Measurements from ENCODE around the gene CNGA1.

The CNGA1 gene

DNA sequence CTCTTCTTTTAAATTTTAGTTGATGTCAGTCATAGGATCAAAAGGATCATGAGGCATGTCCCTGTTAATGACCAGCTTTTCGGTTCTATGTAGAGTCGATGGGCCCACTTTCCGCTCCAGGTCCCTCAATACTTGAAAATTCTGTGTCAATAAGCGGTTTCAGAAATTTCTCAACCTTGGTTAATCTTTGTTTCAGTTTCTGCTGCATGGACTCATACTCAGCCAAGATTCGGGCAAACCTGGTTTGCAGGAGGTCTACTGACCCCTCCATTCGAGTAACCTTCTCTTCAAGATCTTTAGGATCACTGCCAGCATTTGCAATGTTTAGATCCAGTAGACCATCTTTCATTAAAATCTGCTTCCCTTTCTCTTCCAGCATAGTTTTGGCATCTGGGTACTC lies 80.1 kb downstream of the CNGA1 start:
- no peaks in the 10 kb centered on the region for H3K9me3 ChIP-seq (replicated peaks in 1 of 2; ENCODE audit: control insufficient read depth in 2 of 2, insufficient read depth in 1 of 2, low read depth in 1 of 2, low read length in 2 of 2)
- H3K4me1 ChIP-seq (ENCODE audit: control insufficient read depth in 2 of 2, insufficient read depth in 1 of 2, low read depth in 1 of 2, low read length in 2 of 2) = no peaks in the 10 kb centered on the region
- no peaks in the 10 kb centered on the region for H3K36me3 ChIP-seq (replicated peaks in 1 of 2; ENCODE audit: control insufficient read depth in 2 of 2, insufficient read depth in 2 of 2, low read length in 2 of 2)
- no peak overlapping the region for H2AFZ ChIP-seq (ENCODE audit: low read length)
- no peak overlapping the region for H3K14ac ChIP-seq (ENCODE audit: low read length)
- DNase-seq (ENCODE audit: low spot score) = no peak
- H3K18ac ChIP-seq (ENCODE audit: low read length) = no peak overlapping the region
- no peak overlapping the region for H3K23ac ChIP-seq (ENCODE audit: low read depth, low read length, poor library complexity)
- H2AK5ac ChIP-seq (ENCODE audit: low read depth, low read length) = no peak overlapping the region
- H3K9ac ChIP-seq (ENCODE audit: low read depth, low read length, poor library complexity) = no peak overlapping the region
- H3K79me1 ChIP-seq (ENCODE audit: low read depth, low read length) = no peaks in the 10 kb centered on the region
- peaks cover 0 to 9% (median 0%) of the 10 kb centered on the region in 3 experiments for H3K27me3 ChIP-seq (ENCODE audit: control insufficient read depth in 3 of 3, insufficient read depth in 3 of 3, low read depth in 1 of 3, low read length in 3 of 3)
- no peak overlapping the region for H3K4ac ChIP-seq (ENCODE audit: low read length)
- no peak overlapping the region for H4K91ac ChIP-seq (ENCODE audit: low read depth, low read length, poor library complexity)
- no peak overlapping the region for H2BK5ac ChIP-seq (ENCODE audit: low read length)
- no peak overlapping the region for H2BK12ac ChIP-seq (ENCODE audit: low read length)
- H2BK15ac ChIP-seq (ENCODE audit: low read length) = no peak overlapping the region
- no peak overlapping the region for H3K27ac ChIP-seq (replicated peaks; ENCODE audit: low read length)
- WGBS, 2 donors (ENCODE audit: extremely low coverage in 2 of 2, insufficient read length in 2 of 2, insufficient replicate concordance in 1 of 2) = no CpG with 5 or more reads among the region's 6 CpGs
- no peak overlapping the region for H4K8ac ChIP-seq (ENCODE audit: low read depth, low read length)
- H3K4me3 ChIP-seq (ENCODE audit: low read length in 2 of 2) = no peak overlapping the region
- no peak overlapping the region for H2BK120ac ChIP-seq (ENCODE audit: low read depth, low read length)
- no peak overlapping the region for H3K4me2 ChIP-seq (ENCODE audit: insufficient read depth, low read length, poor library complexity, severe bottlenecking)

DNA sequence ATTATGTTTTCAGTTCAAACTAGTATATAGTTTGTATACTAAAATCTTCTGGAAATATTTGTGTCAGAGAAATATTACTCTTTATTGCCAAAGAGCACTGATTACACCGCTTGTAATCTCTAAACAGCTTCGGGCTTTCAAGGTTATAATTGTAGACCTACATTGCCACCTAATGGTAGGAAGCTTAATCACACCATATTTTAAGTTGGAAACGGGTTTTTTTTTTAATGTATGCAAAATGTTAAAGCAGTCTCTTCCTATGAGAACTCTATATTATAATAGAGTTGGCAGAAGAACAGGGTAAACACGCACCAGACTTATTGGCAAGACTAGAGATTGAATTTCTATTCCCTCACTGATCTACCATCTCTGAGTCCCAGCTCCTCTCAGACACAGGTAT lies 82.6 kb downstream of the CNGA1 start:
- Histone ChIP-seq H3K4ac (ENCODE audit: low read length) (no peak overlapping the region), H2AFZ (ENCODE audit: low read length) (no peak overlapping the region), H3K23ac (ENCODE audit: low read depth, low read length, poor library complexity) (no peak overlapping the region), H3K27ac (replicated peaks; ENCODE audit: low read length) (no peak overlapping the region), H3K4me2 (ENCODE audit: insufficient read depth, low read length, poor library complexity, severe bottlenecking) (no peak overlapping the region), H3K9ac (ENCODE audit: low read depth, low read length, poor library complexity) (no peak overlapping the region), H3K9me3 (replicated peaks in 1 of 2; ENCODE audit: control insufficient read depth in 2 of 2, insufficient read depth in 1 of 2, low read depth in 1 of 2, low read length in 2 of 2) (no peaks in the 10 kb centered on the region), H2BK120ac (ENCODE audit: low read depth, low read length) (no peak overlapping the region), H3K27me3 (ENCODE audit: control insufficient read depth in 3 of 3, insufficient read depth in 3 of 3, low read depth in 1 of 3, low read length in 3 of 3) (peaks cover 0 to 11% (median 0%) of the 10 kb centered on the region in 3 experiments), H4K91ac (ENCODE audit: low read depth, low read length, poor library complexity) (no peak overlapping the region), H2BK5ac (ENCODE audit: low read length) (no peak overlapping the region), H3K79me1 (ENCODE audit: low read depth, low read length) (no peaks in the 10 kb centered on the region), H2BK15ac (ENCODE audit: low read length) (no peak overlapping the region), H3K4me3 (ENCODE audit: low read length in 2 of 2) (no peak overlapping the region), H3K4me1 (ENCODE audit: control insufficient read depth in 2 of 2, insufficient read depth in 1 of 2, low read depth in 1 of 2, low read length in 2 of 2) (no peaks in the 10 kb centered on the region), H3K18ac (ENCODE audit: low read length) (no peak overlapping the region), H3K36me3 (replicated peaks in 1 of 2; ENCODE audit: control insufficient read depth in 2 of 2, insufficient read depth in 2 of 2, low read length in 2 of 2) (no peaks in the 10 kb centered on the region), H3K14ac (ENCODE audit: low read length) (no peak overlapping the region), H2AK5ac (ENCODE audit: low read depth, low read length) (no peak overlapping the region), H4K8ac (ENCODE audit: low read depth, low read length) (no peak overlapping the region), H2BK12ac (ENCODE audit: low read length) (no peak overlapping the region)
- no peak for DNase-seq (ENCODE audit: low spot score)
- no CpG with 5 or more reads among the region's 4 CpGs for WGBS, 2 donors (ENCODE audit: extremely low coverage in 2 of 2, insufficient read length in 2 of 2, insufficient replicate concordance in 1 of 2)

DNA sequence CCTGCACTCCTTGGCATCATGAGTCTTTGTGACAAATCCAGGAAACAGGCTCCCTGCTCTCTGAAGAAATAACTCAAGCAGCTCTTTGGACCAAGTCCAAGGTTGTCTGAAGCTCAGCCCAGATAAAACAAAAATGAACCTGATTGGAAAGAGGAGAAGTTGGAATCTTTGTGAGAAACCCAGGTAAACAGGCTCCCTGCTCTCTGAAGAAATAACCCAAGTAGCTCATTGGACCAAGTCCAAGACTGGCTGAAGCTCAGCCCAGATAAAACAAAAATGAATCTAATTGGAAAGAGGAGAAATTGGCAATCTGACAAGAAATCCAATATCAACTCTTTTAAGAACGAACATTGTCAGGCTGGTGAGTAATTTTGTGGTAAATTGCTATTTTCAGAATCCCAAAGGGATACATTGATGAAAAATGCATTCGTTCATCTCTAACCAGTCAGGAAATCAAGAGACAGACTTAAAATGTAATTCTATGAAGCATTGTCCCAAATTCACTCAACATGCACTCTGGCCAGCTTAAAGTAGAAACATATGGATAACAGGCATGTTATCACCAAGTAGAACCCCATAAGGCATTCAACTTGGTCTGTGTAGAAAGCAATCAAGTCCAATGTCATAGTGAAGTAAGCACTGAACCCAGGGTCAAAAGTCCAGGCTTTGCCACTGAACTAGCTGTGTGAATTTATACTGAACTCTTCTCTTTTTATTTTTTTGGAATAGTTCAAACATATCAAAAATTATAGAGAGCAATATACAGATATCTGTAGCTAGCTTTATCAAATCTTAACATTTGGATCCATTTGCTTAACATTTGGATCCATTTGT lies 85.3 kb downstream of the CNGA1 start:
- no peaks in the 10 kb centered on the region for H3K36me3 ChIP-seq (replicated peaks in 1 of 2; ENCODE audit: control insufficient read depth in 2 of 2, insufficient read depth in 2 of 2, low read length in 2 of 2)
- no CpG with 5 or more reads among the region's 2 CpGs for WGBS, 2 donors (ENCODE audit: extremely low coverage in 2 of 2, insufficient read length in 2 of 2, insufficient replicate concordance in 1 of 2)
- no peak overlapping the region for H2AFZ ChIP-seq (ENCODE audit: low read length)
- no peak overlapping the region for H3K4me2 ChIP-seq (ENCODE audit: insufficient read depth, low read length, poor library complexity, severe bottlenecking)
- no peaks in the 10 kb centered on the region for H3K79me1 ChIP-seq (ENCODE audit: low read depth, low read length)
- no peak overlapping the region for H2BK5ac ChIP-seq (ENCODE audit: low read length)
- no peak overlapping the region for H3K9ac ChIP-seq (ENCODE audit: low read depth, low read length, poor library complexity)
- H3K4ac ChIP-seq (ENCODE audit: low read length) = no peak overlapping the region
- no peak overlapping the region for H3K23ac ChIP-seq (ENCODE audit: low read depth, low read length, poor library complexity)
- no peak overlapping the region for H2BK15ac ChIP-seq (ENCODE audit: low read length)
- no peak overlapping the region for H3K27ac ChIP-seq (replicated peaks; ENCODE audit: low read length)
- H3K4me1 ChIP-seq (ENCODE audit: control insufficient read depth in 2 of 2, insufficient read depth in 1 of 2, low read depth in 1 of 2, low read length in 2 of 2) = peaks cover 1 to 3% of the 10 kb centered on the region in 2 donors
- H3K14ac ChIP-seq (ENCODE audit: low read length) = no peak overlapping the region
- H3K4me3 ChIP-seq (ENCODE audit: low read length in 2 of 2) = no peak overlapping the region
- H4K91ac ChIP-seq (ENCODE audit: low read depth, low read length, poor library complexity) = no peak overlapping the region
- H3K9me3 ChIP-seq (replicated peaks in 1 of 2; ENCODE audit: control insufficient read depth in 2 of 2, insufficient read depth in 1 of 2, low read depth in 1 of 2, low read length in 2 of 2) = no peaks in the 10 kb centered on the region
- no peak overlapping the region for H3K18ac ChIP-seq (ENCODE audit: low read length)
- no peak overlapping the region for H2BK120ac ChIP-seq (ENCODE audit: low read depth, low read length)
- no peak for DNase-seq (ENCODE audit: low spot score)
- no peak overlapping the region for H4K8ac ChIP-seq (ENCODE audit: low read depth, low read length)
- no peak overlapping the region for H2AK5ac ChIP-seq (ENCODE audit: low read depth, low read length)
- H2BK12ac ChIP-seq (ENCODE audit: low read length) = no peak overlapping the region
- peaks cover 0 to 11% (median 0%) of the 10 kb centered on the region in 3 experiments for H3K27me3 ChIP-seq (ENCODE audit: control insufficient read depth in 3 of 3, insufficient read depth in 3 of 3, low read depth in 1 of 3, low read length in 3 of 3)

DNA sequence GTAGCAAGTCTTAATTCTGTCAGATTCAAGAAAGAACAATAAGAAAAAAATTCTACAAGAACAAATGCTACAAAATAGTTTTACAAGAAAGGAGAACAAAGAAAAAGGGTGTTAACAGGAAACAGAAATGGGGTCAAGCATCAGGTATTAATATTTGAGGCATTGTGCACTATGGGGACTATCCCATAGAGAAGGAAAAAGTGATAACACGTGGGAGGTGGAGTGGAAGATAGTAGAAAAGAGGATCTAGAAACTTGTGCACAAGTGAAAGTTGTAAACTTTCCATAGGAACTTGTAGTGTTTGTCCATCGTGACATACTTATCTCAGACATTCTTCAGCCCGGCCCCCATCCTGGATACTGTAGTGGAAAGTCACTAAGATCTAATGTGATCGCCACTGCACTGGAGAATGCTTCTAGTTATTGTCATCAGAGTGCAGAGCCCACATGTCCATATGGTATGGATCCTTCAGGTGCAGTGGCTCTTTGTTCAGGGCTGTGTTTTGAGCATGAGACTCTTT lies 86.7 kb downstream of the CNGA1 start:
- WGBS, 2 donors (ENCODE audit: extremely low coverage in 2 of 2, insufficient read length in 2 of 2, insufficient replicate concordance in 1 of 2) = no CpG with 5 or more reads among the region's 4 CpGs

More for the DNA sequence above, 86.7 kb downstream of the CNGA1 start:
- Histone ChIP-seq H3K14ac (ENCODE audit: low read length) (no peak overlapping the region), H2AK5ac (ENCODE audit: low read depth, low read length) (no peak overlapping the region), H2BK12ac (ENCODE audit: low read length) (no peak overlapping the region), H2BK120ac (ENCODE audit: low read depth, low read length) (no peak overlapping the region), H3K9ac (ENCODE audit: low read depth, low read length, poor library complexity) (no peak overlapping the region), H3K4me2 (ENCODE audit: insufficient read depth, low read length, poor library complexity, severe bottlenecking) (no peak overlapping the region), H3K27me3 (ENCODE audit: control insufficient read depth in 3 of 3, insufficient read depth in 3 of 3, low read depth in 1 of 3, low read length in 3 of 3) (peaks cover 0 to 10% (median 0%) of the 10 kb centered on the region in 3 experiments), H2BK15ac (ENCODE audit: low read length) (no peak overlapping the region), H2BK5ac (ENCODE audit: low read length) (no peak overlapping the region), H4K8ac (ENCODE audit: low read depth, low read length) (no peak overlapping the region), H3K23ac (ENCODE audit: low read depth, low read length, poor library complexity) (no peak overlapping the region), H3K4ac (ENCODE audit: low read length) (no peak overlapping the region), H3K4me3 (ENCODE audit: low read length in 2 of 2) (no peak overlapping the region), H3K18ac (ENCODE audit: low read length) (no peak overlapping the region), H3K27ac (replicated peaks; ENCODE audit: low read length) (no peak overlapping the region), H4K91ac (ENCODE audit: low read depth, low read length, poor library complexity) (no peak overlapping the region), H3K4me1 (ENCODE audit: control insufficient read depth in 2 of 2, insufficient read depth in 1 of 2, low read depth in 1 of 2, low read length in 2 of 2) (peaks cover 1 to 3% of the 10 kb centered on the region in 2 donors), H3K36me3 (replicated peaks in 1 of 2; ENCODE audit: control insufficient read depth in 2 of 2, insufficient read depth in 2 of 2, low read length in 2 of 2) (no peaks in the 10 kb centered on the region), H2AFZ (ENCODE audit: low read length) (no peak overlapping the region), H3K9me3 (replicated peaks in 1 of 2; ENCODE audit: control insufficient read depth in 2 of 2, insufficient read depth in 1 of 2, low read depth in 1 of 2, low read length in 2 of 2) (no peaks in the 10 kb centered on the region), H3K79me1 (ENCODE audit: low read depth, low read length) (no peaks in the 10 kb centered on the region)
- no peak for DNase-seq (ENCODE audit: low spot score)
